Measurements from ENCODE around the gene GFI1.
"Not testable (repeated sequence)": the region's sequence is repeated elsewhere in the genome, so short reads cannot be mapped to it uniquely, and the experiment has no call there.

The GFI1 gene

DNA sequence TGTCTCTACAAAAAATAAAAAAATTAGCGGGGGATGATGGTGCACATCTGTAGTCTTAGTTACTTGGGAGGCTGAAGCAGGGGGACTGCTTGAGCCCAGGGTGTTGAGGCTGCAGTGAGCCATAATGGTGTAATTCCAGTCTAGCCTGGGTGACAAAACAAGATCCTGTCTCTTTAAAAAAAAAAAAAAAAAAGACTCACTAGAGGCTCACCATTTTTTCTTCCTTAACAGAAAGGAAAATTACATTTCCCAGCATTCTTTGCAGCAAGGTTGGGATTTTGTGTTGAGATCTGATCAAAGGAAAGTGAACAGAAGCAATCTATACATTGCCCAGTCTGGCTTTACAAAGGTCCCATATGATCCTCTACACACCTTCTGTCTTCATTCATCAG is 21.5 kb downstream of the GFI1 start:
- no peak for DNase-seq (ENCODE audit: low spot score)

DNA sequence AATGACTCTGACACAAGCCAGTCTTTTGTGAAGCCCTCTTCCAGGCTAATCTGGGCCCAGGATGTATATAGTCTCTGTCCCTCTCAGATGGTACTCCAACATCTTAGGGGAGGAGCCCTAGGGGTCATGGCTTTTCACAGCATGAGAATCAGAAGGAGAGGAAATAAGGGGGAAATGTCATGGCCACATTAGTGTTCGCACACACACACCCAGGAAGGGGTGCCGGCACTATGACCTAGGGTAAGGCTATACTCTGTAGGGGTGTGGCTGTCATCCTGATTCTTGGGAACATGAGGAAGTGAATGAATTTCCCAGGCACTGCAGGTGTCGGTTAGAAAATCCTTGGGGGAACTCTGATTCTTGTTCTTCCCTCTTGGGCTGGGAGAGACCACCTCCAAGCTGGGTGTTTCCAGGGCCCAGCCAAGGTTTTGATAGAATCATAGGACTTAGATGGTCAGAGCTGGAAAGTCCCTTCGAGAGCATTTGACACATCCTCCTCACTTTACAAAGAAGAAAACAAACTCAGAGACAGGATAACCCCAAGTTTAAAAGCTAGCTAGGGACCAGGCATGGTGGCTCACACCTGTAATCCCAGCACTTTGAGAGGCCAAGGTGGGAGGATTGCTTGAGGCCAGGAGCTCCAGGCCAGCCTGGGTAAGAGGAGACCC is 22.0 kb downstream of the GFI1 start:
- no peak for DNase-seq (ENCODE audit: low spot score)

DNA sequence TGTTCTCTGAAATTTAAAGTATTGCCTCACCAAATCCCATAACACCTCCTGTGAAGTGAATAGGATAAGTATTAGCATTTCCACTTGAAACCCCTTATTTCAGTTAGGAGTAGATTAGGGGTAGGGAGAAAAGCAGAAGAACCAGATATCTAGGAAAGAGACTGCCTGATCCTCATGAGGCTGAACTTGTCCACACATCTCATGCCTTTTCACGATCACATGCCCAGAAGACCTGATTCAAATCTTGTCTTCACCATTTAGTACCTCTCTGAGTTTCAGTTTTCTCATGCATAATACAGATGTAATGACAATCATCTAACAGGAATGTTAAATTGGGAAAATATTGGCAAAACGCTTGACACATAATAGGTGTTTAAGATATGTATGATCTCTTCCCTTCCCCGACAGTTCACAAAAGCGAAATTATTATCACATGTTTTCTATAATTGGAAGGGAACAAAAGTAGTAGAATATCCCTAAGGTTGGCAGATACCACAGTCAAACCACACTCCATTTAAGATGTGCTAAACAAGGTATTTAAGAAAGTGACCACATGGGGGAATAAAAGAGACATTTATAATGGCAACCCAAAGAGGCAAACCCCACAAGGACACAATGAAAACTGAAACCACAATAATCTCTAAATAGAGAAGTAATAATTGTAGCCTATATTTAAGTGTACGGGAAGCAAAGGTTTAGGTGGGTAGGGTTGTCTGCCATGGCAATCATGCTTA is 25.2 kb downstream of the GFI1 start:
- DNase-seq (ENCODE audit: low spot score), result no peak

DNA sequence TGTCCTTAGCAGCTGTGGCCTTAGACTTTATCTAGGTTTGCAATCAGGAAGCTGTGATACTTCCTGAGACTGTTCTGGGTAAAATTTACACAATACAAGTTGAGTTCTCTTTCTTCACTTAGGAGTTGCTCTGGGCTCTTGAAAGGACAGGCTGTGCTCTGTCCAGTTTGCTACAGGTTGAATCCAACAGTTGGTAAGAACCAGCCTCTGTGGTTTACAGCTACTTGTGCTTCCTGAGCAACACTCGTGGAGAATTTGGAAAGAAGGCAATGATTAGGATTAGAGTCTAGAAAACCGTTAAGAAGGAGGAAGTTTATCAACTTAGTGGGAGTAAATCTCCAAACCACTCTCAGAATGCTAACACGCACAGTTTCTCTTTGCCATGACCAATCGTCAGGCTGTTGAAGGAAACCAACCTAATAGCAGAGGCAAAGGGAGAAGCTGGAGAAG is 26.8 kb downstream of the GFI1 start:
- no peak for DNase-seq (ENCODE audit: low spot score)

DNA sequence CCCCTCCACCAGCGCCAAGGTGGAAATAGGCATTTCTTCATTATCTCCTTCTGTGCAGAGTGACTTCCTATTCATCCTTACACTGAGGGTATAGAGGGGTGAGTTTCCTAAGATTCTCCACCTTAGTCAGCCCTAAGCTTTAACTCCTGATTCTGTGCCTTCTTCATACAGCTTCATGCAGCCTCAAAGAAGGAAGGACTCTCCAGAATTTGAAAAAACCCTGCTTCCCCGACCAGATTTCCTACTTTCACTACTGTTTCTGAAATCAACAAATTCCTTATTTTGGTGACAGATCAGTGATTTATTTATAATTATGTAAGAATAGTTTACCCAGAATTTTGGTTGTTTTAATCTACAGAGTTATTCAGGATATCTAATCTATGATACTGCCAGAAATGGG is 28.6 kb downstream of the GFI1 start:
- no peak for DNase-seq (ENCODE audit: low spot score)

DNA sequence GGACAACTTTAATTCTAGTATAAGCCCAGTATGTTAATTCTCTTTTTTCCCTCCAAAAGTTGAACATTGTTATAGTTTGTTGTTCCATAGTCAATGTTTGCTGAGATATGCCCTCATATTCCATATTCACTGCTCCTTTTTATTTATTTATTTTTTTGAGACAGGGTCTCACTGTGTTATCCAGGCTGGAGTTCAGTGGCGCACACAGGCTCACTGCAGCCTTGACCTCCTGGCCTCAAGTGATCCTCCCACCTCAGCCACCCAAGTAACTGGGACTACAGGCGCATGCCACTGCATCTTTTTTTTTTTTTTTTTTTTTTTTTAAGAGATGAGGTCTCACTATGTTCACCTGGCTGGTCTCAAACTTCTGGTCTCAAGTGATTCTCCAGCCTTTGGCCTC is 38.7 kb downstream of the GFI1 start:
- no peak for DNase-seq (ENCODE audit: low spot score)

DNA sequence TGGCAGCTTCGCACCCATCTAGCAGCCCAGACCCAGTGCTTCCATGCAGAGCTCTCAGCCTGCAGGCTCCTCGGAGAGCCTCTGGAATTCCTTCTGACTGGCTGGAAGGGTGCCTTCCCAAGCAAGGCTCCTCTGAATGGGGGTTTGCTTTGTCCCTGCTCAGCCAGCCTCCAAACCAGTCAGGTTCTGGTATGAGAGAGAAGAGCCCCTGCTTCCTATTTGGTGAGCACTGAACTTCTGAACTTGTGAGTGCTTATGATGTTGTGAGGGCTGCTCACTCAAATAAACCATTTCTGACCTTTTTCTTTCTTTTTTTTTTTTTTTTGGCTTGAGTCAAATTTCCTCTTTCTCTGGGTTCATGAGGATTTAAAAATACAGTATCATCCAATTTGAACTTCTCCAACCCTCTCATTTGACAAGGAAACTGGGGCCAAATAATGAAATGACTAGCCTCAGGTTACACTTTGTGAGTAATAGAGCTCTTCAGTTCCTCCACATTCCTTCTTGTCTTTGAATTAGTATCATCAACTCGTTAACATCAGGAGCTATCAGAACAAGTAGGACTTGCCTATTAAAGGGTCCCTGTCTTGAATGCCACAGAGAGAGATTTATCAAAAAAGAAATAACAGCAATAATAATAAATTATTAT is 39.6 kb downstream of the GFI1 start:
- DNase-seq (ENCODE audit: low spot score), result peak; percentile 34

DNA sequence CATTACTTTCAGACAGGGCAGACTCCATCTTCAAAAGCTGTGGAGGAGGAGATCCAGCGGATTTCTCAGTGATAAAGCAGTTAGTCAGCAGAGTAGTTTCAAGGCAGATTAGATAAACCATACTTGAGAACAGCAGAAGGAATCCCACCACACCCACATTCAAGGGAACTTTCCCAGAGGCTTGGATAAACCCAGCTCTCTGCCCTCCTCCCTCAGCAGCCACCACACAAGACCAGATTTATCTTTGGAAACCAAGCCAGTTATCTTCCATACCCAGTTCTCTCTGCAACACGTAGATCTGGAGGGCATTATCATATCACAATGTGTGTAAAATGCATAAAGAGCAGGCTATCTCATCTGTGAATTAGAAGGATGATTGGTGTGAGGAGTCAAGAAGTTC is 40.2 kb downstream of the GFI1 start:
- peak; percentile 64 for DNase-seq (ENCODE audit: low spot score)

DNA sequence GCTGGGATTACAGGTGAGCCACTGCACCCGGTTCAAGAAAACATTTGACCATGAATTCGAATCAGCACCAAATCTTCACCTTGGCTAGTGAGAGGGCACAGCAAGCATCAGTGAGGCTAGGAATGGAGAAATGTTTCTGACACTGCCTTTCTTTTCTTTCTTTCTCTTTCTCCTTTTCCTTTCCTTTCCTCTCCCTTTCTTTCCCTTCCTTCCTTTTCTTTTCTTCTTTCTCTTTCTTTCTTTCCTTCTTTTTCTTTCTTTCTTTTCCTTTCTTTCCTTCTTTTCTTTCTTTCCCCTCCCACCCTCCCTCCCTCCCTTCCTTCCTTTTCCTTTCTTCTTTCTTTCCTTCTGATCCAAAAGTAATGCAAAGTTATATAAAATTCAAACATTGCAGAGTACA is 40.9 kb downstream of the GFI1 start:
- no peak for DNase-seq (ENCODE audit: low spot score)

DNA sequence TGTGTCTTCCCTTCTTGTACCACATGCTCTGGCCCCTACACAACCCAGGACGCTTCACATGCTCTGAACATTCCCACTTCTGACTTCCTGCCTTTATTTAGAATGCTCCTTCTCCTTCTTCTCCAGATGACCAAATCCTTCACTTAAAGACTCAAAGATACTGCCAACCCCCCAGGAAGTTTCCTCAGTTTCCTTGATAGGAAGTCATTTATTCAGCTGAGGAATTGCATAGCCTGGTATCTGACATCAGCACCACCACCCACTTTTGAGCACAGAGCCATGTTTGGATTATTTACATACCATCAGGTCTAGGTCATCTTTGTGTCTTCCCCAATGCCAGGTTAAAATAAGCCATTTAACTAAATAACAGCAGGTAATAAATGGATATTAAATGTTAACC is 42.4 kb downstream of the GFI1 start:
- peak; percentile 72 for DNase-seq (ENCODE audit: low spot score)

DNA sequence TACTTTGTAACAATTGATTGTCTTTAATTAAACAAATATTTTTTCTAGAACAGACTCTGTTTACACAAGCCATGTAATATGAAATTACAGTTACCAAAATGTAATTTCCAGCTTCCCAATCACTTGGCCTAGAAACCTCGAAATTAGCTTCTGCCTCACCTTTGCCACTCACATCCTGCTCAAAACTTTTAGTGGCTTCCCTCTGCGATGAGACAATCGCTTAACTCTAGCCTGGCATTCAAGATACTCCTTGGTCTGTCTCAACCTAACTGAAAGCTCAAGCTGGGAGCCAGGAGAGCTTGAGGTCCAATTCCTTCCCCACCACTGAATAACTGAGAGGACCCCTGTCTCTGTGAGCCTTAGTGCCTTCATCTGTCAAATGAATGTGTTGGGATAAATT is 42.8 kb downstream of the GFI1 start:
- no peak for DNase-seq (ENCODE audit: low spot score)

DNA sequence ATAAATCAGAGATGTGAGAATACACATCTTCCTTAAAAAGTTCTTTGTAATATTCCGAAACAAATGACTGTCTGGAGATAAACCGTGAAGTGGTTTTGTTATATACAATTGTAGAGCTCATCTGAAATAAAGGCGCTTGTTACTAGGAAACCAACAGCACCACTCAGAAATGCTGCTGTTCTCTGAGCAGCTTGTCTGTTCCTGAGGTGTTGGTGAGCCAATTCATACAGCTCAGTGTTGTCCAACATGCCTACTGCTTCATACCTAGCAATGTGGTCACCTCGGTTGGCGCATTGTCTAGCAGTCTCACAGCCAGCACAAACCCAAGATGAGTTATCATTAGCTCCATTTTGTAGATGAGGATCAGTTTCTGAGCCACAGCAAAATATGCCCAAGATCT is 44.4 kb downstream of the GFI1 start:
- DNase-seq (ENCODE audit: low spot score), result no peak

DNA sequence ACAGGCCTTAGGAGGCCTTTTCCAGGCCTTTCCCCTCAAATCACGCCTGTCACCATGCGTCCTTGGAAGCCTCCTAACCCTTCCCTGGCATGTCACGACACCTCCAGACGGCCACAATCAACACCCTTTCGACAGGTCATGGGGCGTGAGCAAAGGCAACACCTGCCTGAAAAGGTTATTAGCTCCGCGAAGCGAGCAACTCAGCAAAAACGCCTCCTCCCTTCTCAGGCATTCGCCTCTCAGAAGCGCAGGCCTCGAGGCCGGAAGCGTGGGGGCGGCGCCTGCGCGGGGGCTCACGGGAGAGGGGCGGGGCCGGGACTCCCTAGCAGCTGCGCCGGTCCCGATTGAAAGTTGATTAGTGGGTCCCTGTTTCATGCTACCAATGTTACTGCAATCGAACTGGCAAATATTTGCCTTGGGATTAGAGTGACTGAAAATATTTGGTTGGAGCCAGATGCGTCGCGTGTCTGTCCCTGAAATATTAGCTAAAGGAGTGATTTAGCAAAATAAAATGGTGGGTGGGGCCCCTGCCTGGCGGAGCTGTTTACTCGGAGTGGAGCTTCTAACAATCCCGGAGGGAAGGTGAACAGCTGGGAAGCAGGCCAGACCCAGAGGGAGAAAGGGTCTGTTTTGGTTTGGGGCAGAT is 44.9 kb downstream of the GFI1 start:
- DNase-seq (ENCODE audit: low spot score), result no peak

DNA sequence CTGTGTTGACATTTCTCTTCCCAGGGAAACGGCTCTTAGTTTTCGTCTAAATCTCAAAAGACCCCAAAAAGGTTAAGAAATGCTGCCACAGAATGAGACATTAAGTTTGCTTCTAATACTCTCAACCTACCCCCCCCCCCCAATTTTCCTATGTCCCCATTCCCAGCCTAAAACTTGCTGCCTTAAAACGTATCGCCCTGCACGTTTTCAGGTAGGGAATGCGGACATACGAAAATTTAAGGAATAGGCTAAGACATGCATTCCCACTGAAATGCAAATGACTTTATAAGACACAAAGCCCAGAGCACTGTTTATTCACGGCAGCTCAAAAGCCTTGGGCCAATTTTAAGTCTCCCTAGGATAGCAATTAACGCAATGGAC is 45.4 kb downstream of the GFI1 start:
- DNase-seq (ENCODE audit: low spot score), result no peak

DNA sequence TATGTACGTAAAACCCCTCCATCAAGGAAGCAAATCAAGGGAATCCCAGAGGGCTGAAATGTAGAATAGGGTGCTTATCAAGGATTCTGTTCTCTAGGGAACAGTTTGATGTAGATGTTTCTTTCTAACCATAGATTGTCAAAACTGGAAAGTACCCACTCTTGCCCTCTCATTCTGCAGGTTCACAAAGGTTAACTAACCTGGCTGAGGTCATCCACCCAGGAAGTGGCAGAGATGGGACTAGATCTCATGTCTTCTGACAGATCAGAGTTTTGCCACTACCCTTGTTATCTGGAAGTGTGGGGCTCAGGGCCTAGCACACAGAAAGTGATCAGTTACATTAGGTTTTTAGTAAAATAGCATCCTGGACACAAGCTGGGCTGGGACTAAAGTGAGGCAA is 47.4 kb downstream of the GFI1 start:
- DNase-seq (ENCODE audit: low spot score), result no peak

DNA sequence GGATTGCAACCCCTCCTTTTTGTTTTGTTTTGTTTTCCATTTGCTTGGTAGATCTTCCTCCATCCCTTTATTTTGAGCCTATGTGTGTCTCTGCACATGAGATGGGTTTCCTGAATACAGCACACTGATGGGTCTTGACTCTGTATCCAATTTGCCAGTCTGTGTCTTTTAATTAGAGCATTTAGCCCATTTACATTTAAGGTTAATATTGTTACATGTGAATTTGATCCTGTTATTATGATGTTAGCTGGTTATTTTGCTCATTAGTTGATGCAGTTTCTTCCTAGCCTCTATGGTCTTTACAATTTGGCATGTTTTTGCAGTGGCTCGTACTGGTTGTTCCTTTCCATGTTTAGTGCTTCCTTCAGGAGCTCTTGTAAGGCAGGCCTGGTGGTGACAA is 52.2 kb downstream of the GFI1 start:
- DNase-seq (ENCODE audit: low spot score), result not testable (repeated sequence)

DNA sequence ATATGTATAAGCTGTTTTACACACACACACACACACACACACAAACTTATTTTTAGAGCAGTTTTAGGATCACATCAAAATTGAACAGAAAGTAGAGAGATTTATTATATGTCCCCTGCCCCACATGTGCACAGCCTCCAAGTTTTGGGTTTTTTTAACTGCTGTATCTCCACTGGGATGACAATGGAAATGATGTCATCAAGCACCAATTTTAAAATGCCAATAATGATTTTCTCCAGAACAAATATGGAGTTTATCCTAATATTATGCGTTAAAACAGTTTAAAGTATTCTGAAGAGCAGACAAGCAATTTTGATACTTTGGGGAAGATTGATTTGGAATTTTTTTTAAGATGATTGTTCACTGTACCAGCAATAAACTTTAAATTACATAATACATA is 56.7 kb downstream of the GFI1 start:
- DNase-seq (ENCODE audit: low spot score), result no peak

DNA sequence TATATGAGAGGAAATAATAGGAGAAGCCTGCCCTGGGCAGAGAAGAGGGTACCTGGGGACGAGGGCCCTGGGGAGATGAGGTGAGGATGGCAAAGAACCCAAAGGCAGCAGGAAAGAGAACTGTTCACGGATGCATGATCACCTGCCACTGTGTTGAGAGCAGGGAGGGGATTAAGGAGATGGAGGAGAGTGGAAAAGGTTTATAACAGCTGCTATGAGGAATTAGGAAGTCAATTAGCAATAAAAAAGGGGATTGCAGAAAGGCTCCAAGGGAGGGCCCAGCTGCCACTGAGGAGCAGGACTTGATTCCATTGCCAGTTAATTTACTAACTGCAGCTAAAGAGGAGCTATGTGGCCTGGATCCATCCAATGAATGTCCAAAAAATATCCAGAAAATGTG is 61.1 kb downstream of the GFI1 start:
- DNase-seq (ENCODE audit: low spot score), result no peak

Measured in AG08396 (cell line).